H1 (cell line): ENCODE results near the gene STYXL1. TPM values are rescaled to one million over a fixed set of nuclear protein-coding genes. Genes with fewer than 3 reads are reported as not detected.

Experiments used
- CTCF ChIA-PET: fragments of 300-600 bp; sonication (Branson Sonifier 250); formaldehyde crosslinking; loops from one replicate; lab custom pipeline; 2021; ENCODE audit not compliant: partially characterized antibody; lab: Charles Lee
- POLR2A ChIA-PET: fragments of 300-600 bp; sonication (Branson Sonifier 250); formaldehyde crosslinking; loops from one replicate; lab custom pipeline; 2021; ENCODE audit warnings: inconsistent platforms; ENCODE audit not compliant: partially characterized antibody; lab: Charles Lee
- DNase-seq, 2 experiments: peaks; one replicate each; pipeline versions ENCODE4 v3.0.0 to v3.0.0-alpha.2; 2010 to 2022; ENCODE audit warnings: low spot score in 2 of 2, low read depth in 1 of 2, mixed read lengths in 1 of 2
- FAIRE-seq: peaks from 2 replicates; lab custom pipeline; 2011; peaks lifted over from hg19 to GRCh38; lab: Jason Lieb, UNC
- H2AFZ ChIP-seq: 2 replicates; pipeline ENCODE4 v1.8.1; 2012; ENCODE audit warnings: low read length, inconsistent platforms
- H2AK5ac ChIP-seq: 2 replicates; pipeline ENCODE4 v1.6.1; 2013; ENCODE audit warnings: low read depth, low read length
- H2BK120ac ChIP-seq: replicated peaks from 2 replicates; pipeline ENCODE3; 2013; ENCODE audit warnings: low read depth, low read length, inconsistent platforms
- H2BK12ac ChIP-seq: 2 replicates; pipeline ENCODE4 v1.6.1; 2013; ENCODE audit warnings: low read depth, low read length
- H2BK15ac ChIP-seq: 2 replicates; pipeline ENCODE4 v1.6.1; 2013; ENCODE audit warnings: low read length
- H2BK20ac ChIP-seq: 2 replicates; pipeline ENCODE4 v1.6.1; 2013; ENCODE audit warnings: low read length
- H2BK5ac ChIP-seq: 2 replicates; pipeline ENCODE4 v1.6.1; 2013; ENCODE audit warnings: low read depth, low read length
- H3K14ac ChIP-seq: 2 replicates; pipeline ENCODE4 v1.6.1; 2013; ENCODE audit warnings: inconsistent platforms; ENCODE audit not compliant: insufficient read length
- H3K18ac ChIP-seq: 2 replicates; pipeline ENCODE4 v1.6.1; 2013; ENCODE audit warnings: low read length; ENCODE audit errors: extremely low read depth
- H3K23ac ChIP-seq: 2 replicates; pipeline ENCODE4 v1.6.1; 2013; ENCODE audit warnings: inconsistent platforms; ENCODE audit not compliant: insufficient read length
- H3K23me2 ChIP-seq: 2 replicates; pipeline ENCODE4 v1.6.1; 2013; ENCODE audit warnings: low read depth, low read length
- H3K27ac ChIP-seq: 2 replicates; pipeline ENCODE4 v1.6.1; 2011; ENCODE audit warnings: low read depth, low read length, inconsistent platforms
- H3K27me3 ChIP-seq, 4 experiments: replicated peaks in 1 of 4; 1 replicate in 1 of 4; 2 replicates in 3 of 4; pipeline versions ENCODE4 v1.6.1 to v1.8.1; 2011 to 2013; ENCODE audit warnings: low read length in 3 of 4, mild to moderate bottlenecking in 3 of 4, inconsistent platforms in 2 of 4, mixed read lengths in 2 of 4, moderate library complexity in 1 of 4; ENCODE audit not compliant: control insufficient read depth in 3 of 4, insufficient read depth in 3 of 4; ENCODE audit errors: extremely low read depth in 1 of 4
- H3K36me3 ChIP-seq, 4 experiments: 2 replicates each; pipeline versions ENCODE4 v1.6.1 to v1.8.1; 2011 to 2013; ENCODE audit warnings: mild to moderate bottlenecking in 4 of 4, low read length in 3 of 4, moderate library complexity in 2 of 4, control low read depth in 1 of 4, inconsistent platforms in 1 of 4; ENCODE audit not compliant: insufficient read depth in 4 of 4, control insufficient read depth in 2 of 4
- H3K4ac ChIP-seq: replicated peaks from 2 replicates; pipeline ENCODE3; 2013; ENCODE audit warnings: low read length, low read depth, mixed read lengths, inconsistent platforms; ENCODE audit not compliant: insufficient read length
- H3K4me1 ChIP-seq, 4 experiments: replicated peaks in 1 of 4; 1 replicate in 1 of 4; 2 replicates in 3 of 4; pipeline versions ENCODE4 v1.6.1 to v1.8.1; 2011 to 2013; ENCODE audit warnings: low read length in 3 of 4, inconsistent platforms in 2 of 4, mixed read lengths in 1 of 4; ENCODE audit not compliant: insufficient read depth in 4 of 4, control insufficient read depth in 3 of 4
- H3K4me2 ChIP-seq, 2 experiments: 2 replicates each; pipeline versions ENCODE4 v1.6.1 to v1.8.1; 2011 to 2013; ENCODE audit warnings: low read depth in 2 of 2, low read length in 2 of 2, control low read depth in 1 of 2, inconsistent platforms in 1 of 2, mild to moderate bottlenecking in 1 of 2; ENCODE audit not compliant: insufficient read depth in 1 of 2
- H3K4me3 ChIP-seq, 4 experiments: fragments of 200-600, 300-600 bp in 1 of 4; sonication (generic), shearing (Covaris generic), sonication (Bioruptor Twin) in 1 of 4; 2 replicates each; pipeline versions ENCODE4 v1.5.1 to v1.8.1; 2011 to 2016; ENCODE audit warnings: low read length in 4 of 4, low read depth in 3 of 4, control low read depth in 2 of 4, inconsistent platforms in 2 of 4, mild to moderate bottlenecking in 2 of 4, mixed read lengths in 1 of 4, moderate library complexity in 1 of 4; ENCODE audit not compliant: insufficient read depth in 2 of 4; ENCODE audit errors: extremely low read depth in 1 of 4
- H3K56ac ChIP-seq: replicated peaks from 2 replicates; pipeline ENCODE3; 2013; ENCODE audit warnings: low read depth, mild to moderate bottlenecking, mixed read lengths, low read length, inconsistent platforms; ENCODE audit not compliant: insufficient read length
- H3K79me1 ChIP-seq: 2 replicates; pipeline ENCODE4 v1.6.1; 2013; ENCODE audit warnings: low read depth, low read length, control low read depth
- H3K79me2 ChIP-seq, 2 experiments: 2 replicates each; pipeline versions ENCODE4 v1.6.1 to v1.8.1; 2012 to 2013; ENCODE audit warnings: low read length in 2 of 2, mild to moderate bottlenecking in 2 of 2, inconsistent platforms in 1 of 2; ENCODE audit not compliant: insufficient read depth in 2 of 2, control insufficient read depth in 1 of 2
- H3K9ac ChIP-seq, 4 experiments: replicated peaks in 1 of 4; 1 replicate in 1 of 4; 2 replicates in 3 of 4; pipeline versions ENCODE4 v1.6.1 to v1.8.1; 2011 to 2013; ENCODE audit warnings: low read depth in 3 of 4, low read length in 3 of 4, control low read depth in 2 of 4, mild to moderate bottlenecking in 2 of 4, moderate library complexity in 2 of 4, inconsistent platforms in 1 of 4; ENCODE audit errors: extremely low read depth in 1 of 4
- H3K9me3 ChIP-seq, 2 experiments: 2 replicates each; pipeline versions ENCODE4 v1.6.1 to v1.8.1; 2012 to 2013; ENCODE audit warnings: mild to moderate bottlenecking in 2 of 2, moderate library complexity in 2 of 2, control low read depth in 1 of 2, inconsistent platforms in 1 of 2, low read depth in 1 of 2, low read length in 1 of 2, mixed read lengths in 1 of 2; ENCODE audit not compliant: insufficient read depth in 2 of 2
- H4K20me1 ChIP-seq, 2 experiments: replicated peaks in 1 of 2; 2 replicates each; pipeline versions ENCODE3 to v1.8.1; 2011 to 2013; ENCODE audit warnings: inconsistent platforms in 2 of 2, low read length in 2 of 2, mild to moderate bottlenecking in 1 of 2; ENCODE audit not compliant: insufficient read depth in 2 of 2, control insufficient read depth in 1 of 2
- H4K5ac ChIP-seq: 2 replicates; pipeline ENCODE4 v1.6.1; 2013; ENCODE audit warnings: low read length, low read depth, mixed read lengths, inconsistent platforms; ENCODE audit not compliant: insufficient read length
- H4K8ac ChIP-seq: 2 replicates; pipeline ENCODE4 v1.8.0; 2013; ENCODE audit warnings: mild to moderate bottlenecking, moderate library complexity, low read length, inconsistent platforms; ENCODE audit not compliant: insufficient read depth; ENCODE audit errors: extremely low read depth
- H4K91ac ChIP-seq: replicated peaks from 2 replicates; pipeline ENCODE3; 2013; ENCODE audit warnings: low read length, mixed read lengths, inconsistent platforms; ENCODE audit not compliant: insufficient read length
- POLR2AphosphoS5 ChIP-seq: IDR thresholded peaks from 2 replicates; pipeline ENCODE4 v1.6.1; 2011; ENCODE audit warnings: low read depth, low read length
- SIN3A ChIP-seq, 2 experiments: IDR thresholded peaks in 1 of 2; conservative IDR thresholded peaks in 1 of 2; 2 replicates each; pipeline ENCODE4 v1.6.1; 2011 to 2012; ENCODE audit warnings: low read length in 2 of 2, improper control_type of control experiment in 1 of 2, low read depth in 1 of 2, mild to moderate bottlenecking in 1 of 2
- WGBS, 2 experiments: shearing (Covaris generic) in 1 of 2; methylation state at CpG; one replicate each; pipeline versions ENCODE4 v1.1.6 to v1.1.7; 2013 to 2015; ENCODE audit warnings: low lambda C conversion rate in 2 of 2, mixed read lengths in 2 of 2, inconsistent platforms in 1 of 2, low coverage in 1 of 2, missing lambda C conversion rate in 1 of 2; ENCODE audit not compliant: insufficient replicate concordance in 2 of 2, insufficient coverage in 1 of 2, insufficient read length in 1 of 2; ENCODE audit errors: extremely low coverage in 1 of 2, missing lambda C conversion rate in 1 of 2; 5-methylcytosine and 5-hydroxymethylcytosine counted together
- polyA plus RNA-seq, 7 experiments: library from polyadenylated mRNA; depleted of rRNA in 3 of 7; stranded (reverse) in 5 of 7; unstranded in 2 of 7; fragments of >200 nt in 5 of 7; fragments of 200-250 nt in 2 of 7; gene quantifications; 1 replicate in 5 of 7; 2 replicates in 1 of 7; 4 replicates in 1 of 7; pipeline versions ENCODE4 v1.2.1 to v1.2.3, GENCODE V29; 2011 to 2013; ENCODE audit warnings: missing spikeins in 2 of 7, mixed read lengths in 2 of 7
- total RNA-seq: library from RNA; stranded (reverse); fragmentation: NEBNext Ultra II Directional; extraction: Animal tissue kit (Norgen Biotek cat#: 25700); gene quantifications from 2 replicates; pipeline ENCODE4 v1.2.1, GENCODE V29; 2021

Gene STYXL1
- total and polyA plus RNA-seq, 2 of the 8 experiments (the other 6 are each of a cell fraction or from before 2014, with no cell fraction given) = 32.3 to 53.9 TPM

DNA sequence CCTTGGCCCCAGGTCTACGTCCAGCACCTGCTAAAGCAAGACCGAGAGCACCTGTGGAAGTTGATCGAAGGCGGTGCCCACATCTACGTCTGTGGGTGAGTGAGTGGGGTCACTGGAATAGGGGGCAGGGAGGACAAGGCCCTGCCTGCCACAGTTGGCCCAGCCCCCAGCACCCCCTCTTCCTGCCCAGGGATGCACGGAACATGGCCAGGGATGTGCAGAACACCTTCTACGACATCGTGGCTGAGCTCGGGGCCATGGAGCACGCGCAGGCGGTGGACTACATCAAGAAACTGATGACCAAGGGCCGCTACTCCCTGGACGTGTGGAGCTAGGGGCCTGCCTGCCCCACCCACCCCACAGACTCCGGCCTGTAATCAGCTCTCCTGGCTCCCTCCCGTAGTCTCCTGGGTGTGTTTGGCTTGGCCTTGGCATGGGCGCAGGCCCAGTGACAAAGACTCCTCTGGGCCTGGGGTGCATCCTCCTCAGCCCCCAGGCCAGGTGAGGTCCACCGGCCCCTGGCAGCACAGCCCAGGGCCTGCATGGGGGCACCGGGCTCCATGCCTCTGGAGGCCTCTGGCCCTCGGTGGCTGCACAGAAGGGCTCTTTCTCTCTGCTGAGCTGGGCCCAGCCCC, 61.5 kb downstream of the STYXL1 start:
- Histone ChIP-seq H2BK12ac (no peak overlapping the region), H2BK15ac (no peak overlapping the region), H2AK5ac (no peak overlapping the region), H2BK120ac (no peak overlapping the region), H3K79me1 (0 out of 2 replicates have a peak, but pooled peaks cover 2% of the 10 kb centered on the region), H2BK20ac (no peak overlapping the region), H3K18ac (no peak overlapping the region), H3K9ac (no peak overlapping the region), H4K8ac (no peak overlapping the region), H3K4me2 (no peak overlapping the region), H3K4me3 (no peak overlapping the region), H4K5ac (no peak overlapping the region), H2BK5ac (no peak overlapping the region), H4K20me1 (peaks cover 0 to 7% of the 10 kb centered on the region in 2 experiments), H4K91ac (no peak overlapping the region), H3K27ac (no peak overlapping the region), H3K9me3 (no peaks in the 10 kb centered on the region), H3K79me2 (no peaks in the 10 kb centered on the region), H3K56ac (no peak overlapping the region), H3K36me3 (peaks cover 5 to 52% (median 29%) of the 10 kb centered on the region in 4 experiments; a peak in 7 of 8 replicates), H3K23me2 (peaks cover 2% of the 10 kb centered on the region; the same call in 1 of the 2 replicates), H2AFZ (no peak overlapping the region), H3K4me1 (peaks cover 0 to 17% (median 7%) of the 10 kb centered on the region in 4 experiments; a peak in 5 of 7 replicates), H3K4ac (no peak overlapping the region), H3K23ac (no peak overlapping the region), H3K27me3 (no peaks in the 10 kb centered on the region), H3K14ac (no peak overlapping the region)
- DNase-seq (no peak), FAIRE-seq (no peak)
- no peak for TF ChIP-seq SIN3A (conservative IDR thresholded peaks at IDR 0.05 in 1 of 2, IDR thresholded peaks at IDR 0.05 in 1 of 2; ENCODE audit: low read depth in 1 of 2, low read length in 2 of 2)
- peak; percentile 37; the same call in 1 of the 2 replicates for TF ChIP-seq POLR2AphosphoS5
- 88% methylated on average over 20 of the region's 20 CpGs; no CpG with 5 or more reads in 1 of the 2 experiments for WGBS, 2 experiments
- ChIA-PET POLR2A (interaction anchor here (1.4 to 1.7 kb wide), 2 partner anchors 9 to 37 kb away, joined by 4 to 5 read pairs; no protein-coding TSS in a partner anchor), CTCF (interaction anchor here (0.6 kb wide), 1 partner anchor 35 kb away, joined by 3 read pairs; no protein-coding TSS in a partner anchor)
